Measurements from ENCODE around the gene MAP7D3.

MAP7D3 gene

GRCh38 chrX:136191171-136191570 is 60.0 kb downstream of the MAP7D3 start:
- Histone ChIP-seq H3K27me3 (replicated peaks; ENCODE audit: control insufficient read depth, insufficient read depth, low read length, poor library complexity, severe bottlenecking) (no peaks in the 10 kb centered on the region), H3K4me1 (ENCODE audit: control insufficient read depth, insufficient read depth, low read length, poor library complexity, severe bottlenecking) (peaks cover 8% of the 10 kb centered on the region), H3K27ac (ENCODE audit: insufficient read depth, low read length, poor library complexity, severe bottlenecking) (no peak overlapping the region), H3K9me3 (ENCODE audit: control insufficient read depth, low read length) (no peaks in the 10 kb centered on the region), H3K4me3 (ENCODE audit: insufficient read depth, low read depth, low read length, poor library complexity, severe bottlenecking) (no peak overlapping the region), H3K36me3 (ENCODE audit: control insufficient read depth, insufficient read depth, low read length) (no peaks in the 10 kb centered on the region)
- DNase-seq, result no peak

GRCh38 chrX:136190038-136190713 is 61.0 kb downstream of the MAP7D3 start:
- no peaks in the 10 kb centered on the region for H3K9me3 ChIP-seq (ENCODE audit: control insufficient read depth, low read length)
- no peak overlapping the region for H3K27ac ChIP-seq (ENCODE audit: insufficient read depth, low read length, poor library complexity, severe bottlenecking)
- no peak for DNase-seq
- H3K4me1 ChIP-seq (ENCODE audit: control insufficient read depth, insufficient read depth, low read length, poor library complexity, severe bottlenecking), result peaks cover 8% of the 10 kb centered on the region
- no peaks in the 10 kb centered on the region for H3K36me3 ChIP-seq (ENCODE audit: control insufficient read depth, insufficient read depth, low read length)
- no peaks in the 10 kb centered on the region for H3K27me3 ChIP-seq (replicated peaks; ENCODE audit: control insufficient read depth, insufficient read depth, low read length, poor library complexity, severe bottlenecking)
- no peak overlapping the region for H3K4me3 ChIP-seq (ENCODE audit: insufficient read depth, low read depth, low read length, poor library complexity, severe bottlenecking)

GRCh38 chrX:136189222-136189621 is 62.0 kb downstream of the MAP7D3 start:
- no peaks in the 10 kb centered on the region for H3K9me3 ChIP-seq (ENCODE audit: control insufficient read depth, low read length)
- peaks cover 8% of the 10 kb centered on the region for H3K4me1 ChIP-seq (ENCODE audit: control insufficient read depth, insufficient read depth, low read length, poor library complexity, severe bottlenecking)
- DNase-seq, result no peak
- no peak overlapping the region for H3K4me3 ChIP-seq (ENCODE audit: insufficient read depth, low read depth, low read length, poor library complexity, severe bottlenecking)
- no peaks in the 10 kb centered on the region for H3K27me3 ChIP-seq (replicated peaks; ENCODE audit: control insufficient read depth, insufficient read depth, low read length, poor library complexity, severe bottlenecking)
- H3K27ac ChIP-seq (ENCODE audit: insufficient read depth, low read length, poor library complexity, severe bottlenecking), result no peak overlapping the region
- H3K36me3 ChIP-seq (ENCODE audit: control insufficient read depth, insufficient read depth, low read length), result no peaks in the 10 kb centered on the region

GRCh38 chrX:136186023-136186413 is 65.2 kb downstream of the MAP7D3 start:
- Histone ChIP-seq H3K27ac (ENCODE audit: insufficient read depth, low read length, poor library complexity, severe bottlenecking) (no peak overlapping the region), H3K4me3 (ENCODE audit: insufficient read depth, low read depth, low read length, poor library complexity, severe bottlenecking) (no peak overlapping the region), H3K9me3 (ENCODE audit: control insufficient read depth, low read length) (no peaks in the 10 kb centered on the region), H3K4me1 (ENCODE audit: control insufficient read depth, insufficient read depth, low read length, poor library complexity, severe bottlenecking) (peaks cover under 1% of the 10 kb centered on the region), H3K36me3 (ENCODE audit: control insufficient read depth, insufficient read depth, low read length) (no peaks in the 10 kb centered on the region), H3K27me3 (replicated peaks; ENCODE audit: control insufficient read depth, insufficient read depth, low read length, poor library complexity, severe bottlenecking) (no peaks in the 10 kb centered on the region)
- DNase-seq, result no peak

- Histone ChIP-seq H3K4me3 (ENCODE audit: insufficient read depth, low read depth, low read length, poor library complexity, severe bottlenecking) (no peak overlapping the region), H3K4me1 (ENCODE audit: control insufficient read depth, insufficient read depth, low read length, poor library complexity, severe bottlenecking) (no peaks in the 10 kb centered on the region), H3K27ac (ENCODE audit: insufficient read depth, low read length, poor library complexity, severe bottlenecking) (no peak overlapping the region), H3K27me3 (replicated peaks; ENCODE audit: control insufficient read depth, insufficient read depth, low read length, poor library complexity, severe bottlenecking) (no peaks in the 10 kb centered on the region), H3K9me3 (ENCODE audit: control insufficient read depth, low read length) (no peaks in the 10 kb centered on the region), H3K36me3 (ENCODE audit: control insufficient read depth, insufficient read depth, low read length) (no peaks in the 10 kb centered on the region)
- no peak for DNase-seq
Measured at GRCh38 chrX:136185401-136186022, 65.7 kb downstream of the MAP7D3 start.

GRCh38 chrX:136183917-136184316 is 67.3 kb downstream of the MAP7D3 start:
- no peaks in the 10 kb centered on the region for H3K4me1 ChIP-seq (ENCODE audit: control insufficient read depth, insufficient read depth, low read length, poor library complexity, severe bottlenecking)
- H3K36me3 ChIP-seq (ENCODE audit: control insufficient read depth, insufficient read depth, low read length), result no peaks in the 10 kb centered on the region
- no peaks in the 10 kb centered on the region for H3K27me3 ChIP-seq (replicated peaks; ENCODE audit: control insufficient read depth, insufficient read depth, low read length, poor library complexity, severe bottlenecking)
- no peak overlapping the region for H3K4me3 ChIP-seq (ENCODE audit: insufficient read depth, low read depth, low read length, poor library complexity, severe bottlenecking)
- no peaks in the 10 kb centered on the region for H3K9me3 ChIP-seq (ENCODE audit: control insufficient read depth, low read length)
- no peak for DNase-seq
- no peak overlapping the region for H3K27ac ChIP-seq (ENCODE audit: insufficient read depth, low read length, poor library complexity, severe bottlenecking)

GRCh38 chrX:136183172-136183571 is 68.0 kb downstream of the MAP7D3 start:
- DNase-seq, result no peak
- H3K4me3 ChIP-seq (ENCODE audit: insufficient read depth, low read depth, low read length, poor library complexity, severe bottlenecking), result no peak overlapping the region
- no peak overlapping the region for H3K27ac ChIP-seq (ENCODE audit: insufficient read depth, low read length, poor library complexity, severe bottlenecking)
- H3K27me3 ChIP-seq (replicated peaks; ENCODE audit: control insufficient read depth, insufficient read depth, low read length, poor library complexity, severe bottlenecking), result no peaks in the 10 kb centered on the region
- H3K9me3 ChIP-seq (ENCODE audit: control insufficient read depth, low read length), result no peaks in the 10 kb centered on the region
- no peaks in the 10 kb centered on the region for H3K36me3 ChIP-seq (ENCODE audit: control insufficient read depth, insufficient read depth, low read length)
- H3K4me1 ChIP-seq (ENCODE audit: control insufficient read depth, insufficient read depth, low read length, poor library complexity, severe bottlenecking), result no peaks in the 10 kb centered on the region

GRCh38 chrX:136182414-136182813 is 68.8 kb downstream of the MAP7D3 start:
- no peak for DNase-seq
- Histone ChIP-seq H3K4me3 (ENCODE audit: insufficient read depth, low read depth, low read length, poor library complexity, severe bottlenecking) (no peak overlapping the region), H3K4me1 (ENCODE audit: control insufficient read depth, insufficient read depth, low read length, poor library complexity, severe bottlenecking) (no peaks in the 10 kb centered on the region), H3K27ac (ENCODE audit: insufficient read depth, low read length, poor library complexity, severe bottlenecking) (no peak overlapping the region), H3K9me3 (ENCODE audit: control insufficient read depth, low read length) (no peaks in the 10 kb centered on the region), H3K36me3 (ENCODE audit: control insufficient read depth, insufficient read depth, low read length) (no peaks in the 10 kb centered on the region), H3K27me3 (replicated peaks; ENCODE audit: control insufficient read depth, insufficient read depth, low read length, poor library complexity, severe bottlenecking) (no peaks in the 10 kb centered on the region)

GRCh38 chrX:136179133-136179532 is 72.1 kb downstream of the MAP7D3 start:
- no peak for DNase-seq

GRCh38 chrX:136176399-136176825 is 74.8 kb downstream of the MAP7D3 start:
- H3K9me3 ChIP-seq (ENCODE audit: control insufficient read depth, low read length), result no peaks in the 10 kb centered on the region
- no peaks in the 10 kb centered on the region for H3K4me1 ChIP-seq (ENCODE audit: control insufficient read depth, insufficient read depth, low read length, poor library complexity, severe bottlenecking)
- H3K27me3 ChIP-seq (replicated peaks; ENCODE audit: control insufficient read depth, insufficient read depth, low read length, poor library complexity, severe bottlenecking), result no peaks in the 10 kb centered on the region
- DNase-seq, result no peak
- H3K27ac ChIP-seq (ENCODE audit: insufficient read depth, low read length, poor library complexity, severe bottlenecking), result no peak overlapping the region
- H3K4me3 ChIP-seq (ENCODE audit: insufficient read depth, low read depth, low read length, poor library complexity, severe bottlenecking), result no peak overlapping the region
- H3K36me3 ChIP-seq (ENCODE audit: control insufficient read depth, insufficient read depth, low read length), result no peaks in the 10 kb centered on the region

More at GRCh38 chrX:136179133-136179532, 72.1 kb downstream of the MAP7D3 start:
- H3K4me3 ChIP-seq (ENCODE audit: insufficient read depth, low read depth, low read length, poor library complexity, severe bottlenecking), result no peak overlapping the region
- H3K36me3 ChIP-seq (ENCODE audit: control insufficient read depth, insufficient read depth, low read length), result no peaks in the 10 kb centered on the region
- H3K27ac ChIP-seq (ENCODE audit: insufficient read depth, low read length, poor library complexity, severe bottlenecking), result no peak overlapping the region
- H3K27me3 ChIP-seq (replicated peaks; ENCODE audit: control insufficient read depth, insufficient read depth, low read length, poor library complexity, severe bottlenecking), result no peaks in the 10 kb centered on the region
- H3K4me1 ChIP-seq (ENCODE audit: control insufficient read depth, insufficient read depth, low read length, poor library complexity, severe bottlenecking), result no peaks in the 10 kb centered on the region
- no peaks in the 10 kb centered on the region for H3K9me3 ChIP-seq (ENCODE audit: control insufficient read depth, low read length)

Measured in effector memory CD4-positive, alpha-beta T cell (primary cell).